Measurements from ENCODE around the gene ABCB8. TPM values are rescaled to one million over a fixed set of nuclear protein-coding genes. Genes with fewer than 3 reads are reported as not detected.
A peak's percentile ranks its signal among the peaks of the same experiment; 100 is the strongest.
"Not testable (repeated sequence)": the region's sequence is repeated elsewhere in the genome, so short reads cannot be mapped to it uniquely, and the experiment has no call there.

ABCB8 gene
- total RNA-seq, 1 experiment from 2014 or later: 44.2 TPM

- no peak for DNase-seq (ENCODE audit: low read depth)
These were observed 13.3 kb upstream of the ABCB8 start for GRCh38 chr7:151014950-151015349.

GRCh38 chr7:151015967-151016366 lies 12.3 kb upstream of the ABCB8 start:
- no peak for DNase-seq (ENCODE audit: low read depth)

GRCh38 chr7:151016505-151016904 lies 11.7 kb upstream of the ABCB8 start:
- DNase-seq (ENCODE audit: low read depth): no peak

GRCh38 chr7:151016942-151017341 lies 11.3 kb upstream of the ABCB8 start:
- no peak for DNase-seq (ENCODE audit: low read depth)

- DNase-seq (ENCODE audit: low read depth): no peak
These were observed 10.8 kb upstream of the ABCB8 start for GRCh38 chr7:151017370-151017952.

- peak; percentile 85 for DNase-seq (ENCODE audit: low read depth)
These were observed 10.3 kb upstream of the ABCB8 start for GRCh38 chr7:151017953-151018420.

- DNase-seq (ENCODE audit: low read depth): peak; percentile 52
These were observed 9.7 kb upstream of the ABCB8 start for GRCh38 chr7:151018421-151019129.

GRCh38 chr7:151019130-151019447 lies 9.2 kb upstream of the ABCB8 start:
- no peak for DNase-seq (ENCODE audit: low read depth)

GRCh38 chr7:151020231-151020630 lies 8.0 kb upstream of the ABCB8 start:
- DNase-seq (ENCODE audit: low read depth): no peak

- no peak for DNase-seq (ENCODE audit: low read depth)
These were observed 5.0 kb upstream of the ABCB8 start for GRCh38 chr7:151023232-151023631.

- no peak for DNase-seq (ENCODE audit: low read depth)
These were observed 3.7 kb upstream of the ABCB8 start, which contains the start of gene ATG9B for GRCh38 chr7:151024435-151025056. ATG9B (minus strand) TSS chr7:151024494; CDS start chr7:151024423, 71 bp downstream.

GRCh38 chr7:151025924-151026671 lies 2.2 kb upstream of the ABCB8 start:
- peak; percentile 69 for DNase-seq (ENCODE audit: low read depth)

- not testable (repeated sequence) for DNase-seq (ENCODE audit: low read depth)
These were observed 1.2 kb upstream of the ABCB8 start for GRCh38 chr7:151026771-151027727.

GRCh38 chr7:151027728-151028130 lies 521 bp upstream of the ABCB8 start:
- not testable (repeated sequence) for DNase-seq (ENCODE audit: low read depth)

- DNase-seq (ENCODE audit: low read depth): no peak
These were observed 775 bp downstream of the ABCB8 start for GRCh38 chr7:151028948-151029501.

- DNase-seq (ENCODE audit: low read depth): no peak
These were observed 2.8 kb downstream of the ABCB8 start for GRCh38 chr7:151031011-151031410.

GRCh38 chr7:151032936-151033863 lies 5.0 kb downstream of the ABCB8 start:
- DNase-seq (ENCODE audit: low read depth): no peak

GRCh38 chr7:151033864-151034249 lies 5.6 kb downstream of the ABCB8 start:
- DNase-seq (ENCODE audit: low read depth): no peak

- DNase-seq (ENCODE audit: low read depth): no peak
These were observed 6.2 kb downstream of the ABCB8 start for GRCh38 chr7:151034312-151035025.

Data from Daoy (cell line).